HG03066 (cell line): ENCODE data around the gene GNAT2.
A peak's percentile ranks its signal among the peaks of the same experiment; 100 is the strongest.
"Not testable (repeated sequence)": the region's sequence is repeated elsewhere in the genome, so short reads cannot be mapped to it uniquely, and the experiment has no call there.

Source experiments
- ATAC-seq: cut with Tn5 transposase; IDR thresholded peaks from one replicate; pipeline ENCODE4 v1.9.1; 2021; ENCODE audit warnings: low read depth; ENCODE audit not compliant: unreplicated experiment

GNAT2 gene

GRCh38 chr1:109619576-109620400 is at the start of gene GNAT2, which contains the start of gene AMPD2:
Gene GNAT2, minus strand, starts transcription at chr1:109619616. Its CDS starts 6,746 bp downstream, at chr1:109612870.
Gene AMPD2, plus strand, starts transcription at chr1:109619837. Its CDS starts 1,339 bp downstream, at chr1:109621176.
- peak; percentile 56 for ATAC-seq

DNA sequence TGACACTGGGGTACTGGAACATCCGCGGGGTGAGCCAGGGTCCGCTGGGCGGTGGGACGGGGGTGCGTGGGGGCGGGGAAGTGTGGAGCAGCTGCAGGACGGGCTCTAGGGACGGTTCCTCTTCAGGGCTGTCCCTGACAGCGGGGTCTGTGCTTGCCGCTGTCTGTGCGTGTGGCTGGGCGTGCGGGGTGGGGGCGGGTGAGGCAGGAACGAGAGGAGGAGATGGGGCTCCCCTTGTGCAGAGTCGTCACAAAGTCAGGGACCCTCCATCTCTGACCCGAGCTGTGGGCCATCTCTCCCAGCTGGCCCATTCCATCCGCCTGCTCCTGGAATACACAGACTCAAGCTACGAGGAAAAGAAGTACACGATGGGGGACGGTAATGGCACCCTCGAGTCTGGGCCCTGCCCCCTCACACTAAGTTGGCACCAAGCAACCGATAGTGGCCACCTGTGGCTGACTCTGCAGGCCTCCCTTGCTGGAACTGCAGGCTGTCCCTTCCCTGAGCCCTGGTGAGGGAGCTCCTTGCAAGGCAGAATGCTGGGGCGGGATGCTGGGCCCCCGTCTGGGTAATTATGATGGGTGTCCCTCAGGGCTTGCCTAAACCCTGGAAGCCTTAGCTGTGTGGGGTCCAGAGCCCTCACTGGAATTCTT is 48.8 kb upstream of the GNAT2 start:
- no peak for ATAC-seq

GRCh38 chr1:109667452-109668122 is 48.2 kb upstream of the GNAT2 start, which contains the start of gene GSTM2:
Gene GSTM2, plus strand, starts transcription at chr1:109668057. Its CDS starts 59 bp downstream, at chr1:109668116.
- peak; percentile 82 for ATAC-seq

DNA sequence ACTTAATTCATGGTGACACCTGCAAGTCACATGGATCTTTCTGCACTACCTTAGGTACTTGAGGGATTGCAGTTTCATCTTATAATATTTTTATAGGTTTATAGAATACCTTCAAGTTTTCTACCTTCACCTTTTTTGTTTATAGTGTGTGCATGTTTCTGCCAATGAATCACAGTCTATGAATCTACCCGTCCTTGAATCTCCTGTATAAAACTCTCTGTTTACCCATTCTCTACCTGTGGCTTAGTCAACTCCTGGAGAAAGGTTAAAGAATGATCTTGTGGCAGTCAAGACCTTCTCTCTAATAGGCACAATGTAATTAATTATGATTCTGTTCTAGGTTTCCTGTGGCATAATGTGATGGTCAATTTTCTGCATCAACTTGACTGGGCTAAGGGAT is 45.3 kb upstream of the GNAT2 start:
- no peak for ATAC-seq

GRCh38 chr1:109661391-109661790 is 42.0 kb upstream of the GNAT2 start:
- no peak for ATAC-seq

DNA sequence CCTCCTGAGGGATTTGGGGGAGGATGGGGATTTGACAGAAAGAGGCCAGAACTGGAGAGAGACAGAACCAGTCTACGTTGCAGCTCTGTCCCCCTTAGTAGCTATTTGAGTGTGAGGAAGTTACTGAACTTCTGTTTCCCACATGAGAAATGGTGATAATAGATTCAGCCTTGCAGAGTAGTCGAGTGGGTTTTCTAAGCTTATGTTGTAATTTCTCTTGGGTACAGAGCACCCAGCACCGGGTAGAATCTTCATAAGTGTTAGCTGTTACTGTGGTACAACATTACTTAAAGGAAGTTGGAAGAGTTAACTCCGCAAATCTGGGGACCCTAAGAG is 41.2 kb upstream of the GNAT2 start:
- ATAC-seq = not testable (repeated sequence)

- ATAC-seq = no peak
These were observed 40.7 kb upstream of the GNAT2 start for GRCh38 chr1:109659997-109660690.

DNA sequence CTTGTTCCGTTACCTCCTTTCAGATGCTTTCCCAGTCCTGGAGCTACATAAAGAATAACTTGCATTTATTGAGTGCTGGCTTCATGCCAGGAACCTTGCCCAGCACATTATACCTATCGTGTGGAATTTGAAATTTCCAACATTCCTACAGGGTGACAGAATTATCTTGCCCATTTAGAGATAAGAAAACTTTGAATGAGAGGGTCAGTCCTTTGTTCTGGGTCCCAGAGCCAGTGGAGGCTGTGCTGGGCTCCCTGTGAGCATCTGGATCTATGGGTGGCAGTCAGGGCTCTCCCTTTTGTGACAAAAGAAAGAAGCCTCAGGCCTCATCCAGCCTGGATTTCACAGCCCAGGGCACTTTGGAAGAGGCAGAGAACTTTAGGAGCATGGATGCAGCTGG is 39.7 kb upstream of the GNAT2 start:
- ATAC-seq = no peak

GRCh38 chr1:109658533-109659042 is 39.2 kb upstream of the GNAT2 start:
- no peak for ATAC-seq

DNA sequence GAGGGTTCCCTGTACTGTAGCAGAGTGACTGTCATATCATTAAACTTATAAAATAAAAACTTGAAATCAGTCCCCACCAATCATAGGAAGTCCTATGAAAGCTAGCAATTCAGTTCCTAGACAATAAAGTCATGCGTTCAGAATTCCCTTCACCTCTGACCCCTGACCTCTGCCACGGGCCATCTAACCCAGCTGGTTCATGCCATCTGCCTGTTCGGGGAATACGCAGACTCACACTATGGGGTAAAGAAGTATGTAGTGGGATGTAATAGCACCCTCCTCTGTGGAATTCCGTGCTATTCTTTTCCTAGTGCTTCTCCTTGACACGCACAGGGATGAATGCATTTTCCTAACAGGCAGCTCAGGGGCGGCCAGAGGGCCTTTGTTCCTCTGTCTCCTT is 38.6 kb upstream of the GNAT2 start:
- ATAC-seq = no peak

DNA sequence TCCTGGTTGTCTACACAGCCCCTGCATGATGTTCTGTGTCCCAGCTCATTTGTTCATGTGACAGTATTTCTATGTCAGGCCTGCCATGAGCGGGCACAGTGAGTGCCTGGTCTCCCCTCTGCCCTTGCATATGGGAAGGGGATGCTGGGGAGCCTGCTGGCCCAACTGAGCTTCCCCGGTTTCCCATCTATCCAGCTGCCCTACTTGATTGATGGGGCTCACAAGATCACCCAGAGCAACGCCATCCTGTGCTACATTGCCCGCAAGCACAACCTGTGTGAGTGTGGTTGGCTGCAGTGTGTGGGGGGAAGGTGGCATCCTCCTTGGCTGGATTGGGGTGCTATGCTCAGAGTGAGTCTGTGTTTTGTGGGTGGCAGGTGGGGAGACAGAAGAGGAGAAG is 38.0 kb upstream of the GNAT2 start:
- no peak for ATAC-seq

GRCh38 chr1:109655615-109656519 is 36.5 kb upstream of the GNAT2 start, which contains the start of gene GSTM4:
Gene GSTM4, plus strand, starts transcription at chr1:109656099. Its CDS starts 291 bp downstream, at chr1:109656390.
- peak; percentile 93 for ATAC-seq

GRCh38 chr1:109654519-109654918 is 35.1 kb upstream of the GNAT2 start:
- ATAC-seq = no peak

- no peak for ATAC-seq
These were observed 33.9 kb upstream of the GNAT2 start for GRCh38 chr1:109653306-109653705.

- no peak for ATAC-seq
These were observed 33.0 kb upstream of the GNAT2 start for GRCh38 chr1:109652402-109652801.

DNA sequence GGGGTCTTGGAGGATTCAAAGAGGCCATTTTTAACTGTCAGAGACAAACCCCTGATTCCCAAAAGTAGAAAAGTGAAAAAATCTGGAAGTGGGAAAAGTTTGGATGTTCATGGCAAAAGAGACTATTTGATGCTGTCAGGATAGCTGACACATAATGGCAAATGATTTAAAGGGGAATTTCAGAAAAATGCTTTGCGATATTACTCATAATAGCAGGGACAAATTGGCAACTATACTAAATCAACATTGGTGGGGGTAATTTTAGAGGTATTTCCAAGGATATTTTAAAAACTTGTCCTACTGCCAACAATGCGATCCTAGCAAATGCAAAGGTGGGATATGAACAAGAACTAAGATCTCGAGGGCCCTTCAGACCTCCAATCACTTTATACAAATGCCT is 31.2 kb upstream of the GNAT2 start:
- ATAC-seq = no peak

- no peak for ATAC-seq
These were observed 30.1 kb upstream of the GNAT2 start for GRCh38 chr1:109649491-109649914.

- no peak for ATAC-seq
These were observed 25.3 kb upstream of the GNAT2 start for GRCh38 chr1:109644670-109645069.
